ENCODE results near the gene NAT8L.

NAT8L gene

GRCh38 chr4:2046031-2046961 lies 12.8 kb upstream of the NAT8L start:
- no peak for DNase-seq (ENCODE audit: low read depth)

DNA sequence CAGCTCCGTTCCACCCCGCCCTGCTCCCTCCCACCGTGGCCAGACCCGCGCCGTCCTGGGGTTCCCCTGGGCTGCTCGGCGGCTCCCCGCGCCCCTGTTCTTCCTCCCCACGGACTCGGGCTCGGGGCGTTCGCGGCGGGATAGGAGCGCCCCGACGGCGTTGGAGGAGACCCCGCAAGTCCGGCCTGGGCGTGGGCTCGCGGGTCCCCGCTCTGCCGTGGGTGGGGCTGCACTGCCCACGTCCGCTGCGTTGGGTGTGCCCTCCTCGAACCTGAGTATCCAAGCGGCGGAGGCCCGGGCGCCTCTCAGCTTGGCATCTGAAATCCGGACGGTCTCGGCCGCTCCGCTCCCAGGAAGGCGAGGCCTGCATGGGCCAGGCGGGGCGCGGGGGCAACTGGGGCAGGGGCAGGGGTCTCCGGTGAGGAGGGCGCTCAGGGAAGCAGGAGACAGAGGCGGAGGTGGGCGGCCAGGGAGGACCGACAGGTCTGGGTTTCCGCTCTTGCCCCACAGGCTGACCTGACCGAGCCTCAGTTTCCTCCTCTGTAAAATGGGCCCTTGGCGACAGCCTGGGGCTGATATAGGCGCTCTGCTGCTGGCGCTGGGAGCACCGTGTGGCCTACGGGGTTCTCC lies 12.0 kb upstream of the NAT8L start:
- DNase-seq (ENCODE audit: low read depth): no peak

- DNase-seq (ENCODE audit: low read depth): no peak
These were observed 11.1 kb upstream of the NAT8L start for GRCh38 chr4:2047781-2048581.

GRCh38 chr4:2048831-2049230 lies 10.3 kb upstream of the NAT8L start:
- no peak for DNase-seq (ENCODE audit: low read depth)

GRCh38 chr4:2049381-2049780 lies 9.7 kb upstream of the NAT8L start:
- no peak for DNase-seq (ENCODE audit: low read depth)

DNA sequence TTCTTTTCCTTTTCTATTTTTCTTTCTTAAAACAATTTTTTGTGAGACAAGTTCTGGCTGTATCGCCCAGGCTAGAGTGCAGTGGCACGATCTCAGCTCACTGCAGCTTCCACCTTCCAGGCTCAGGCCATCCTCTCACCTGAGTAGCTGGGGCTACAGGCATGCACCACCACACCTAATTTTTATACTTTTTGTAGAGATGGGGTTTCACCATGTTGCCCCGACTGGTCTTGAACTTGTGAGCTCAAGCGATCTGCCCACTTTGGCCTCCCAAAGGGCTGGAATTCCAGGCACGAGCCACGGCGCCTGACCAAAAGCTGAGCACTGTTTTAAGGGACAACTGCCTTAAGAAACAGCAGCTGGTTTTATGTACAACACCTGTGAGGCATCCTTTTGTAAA lies 9.3 kb upstream of the NAT8L start:
- DNase-seq (ENCODE audit: low read depth): no peak

GRCh38 chr4:2051086-2051485 lies 8.0 kb upstream of the NAT8L start:
- no peak for DNase-seq (ENCODE audit: low read depth)

GRCh38 chr4:2054217-2054616 lies 4.9 kb upstream of the NAT8L start:
- no peak for DNase-seq (ENCODE audit: low read depth)

GRCh38 chr4:2057382-2058065 lies 1.6 kb upstream of the NAT8L start:
- no peak for DNase-seq (ENCODE audit: low read depth)

DNA sequence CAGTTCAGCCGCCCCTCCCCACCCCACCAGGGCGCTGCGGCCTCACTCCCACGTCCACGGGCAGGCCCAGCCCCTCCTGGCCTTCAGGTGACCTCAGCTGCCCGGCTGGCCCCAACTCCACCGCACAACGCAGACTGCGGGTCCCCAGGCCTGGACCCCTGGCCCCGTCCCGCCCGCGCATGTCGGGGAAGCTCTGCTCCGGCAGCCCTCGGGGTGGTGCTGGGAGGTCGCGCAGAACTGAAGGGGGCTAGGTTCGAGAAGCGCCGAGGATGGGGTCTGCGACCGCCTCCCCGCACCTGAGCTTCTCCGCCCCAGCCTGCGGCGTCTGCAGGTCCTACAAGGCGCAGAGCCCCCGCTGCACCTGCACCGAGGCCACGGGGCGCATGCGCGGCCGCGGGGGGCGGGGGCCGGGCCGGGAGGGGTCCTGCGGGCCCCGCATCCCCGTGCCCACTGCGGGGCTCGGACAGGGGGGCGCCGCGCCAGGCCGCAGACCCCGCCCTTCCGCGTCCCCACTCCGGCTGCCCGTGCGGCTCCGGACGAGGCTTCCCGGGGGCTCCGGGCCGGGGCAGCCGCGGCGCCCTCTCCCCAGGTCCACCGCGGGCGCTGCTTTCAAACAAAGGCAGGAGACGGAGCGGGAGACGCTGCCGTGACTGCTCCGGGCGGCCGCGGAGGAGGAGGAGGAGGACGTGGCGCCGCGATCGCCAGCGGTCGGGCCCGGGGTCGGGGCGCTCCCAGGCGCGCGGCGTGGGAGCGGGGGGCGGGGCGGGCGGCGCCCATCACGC lies 672 bp upstream of the NAT8L start:
- DNase-seq (ENCODE audit: low read depth): no peak

DNA sequence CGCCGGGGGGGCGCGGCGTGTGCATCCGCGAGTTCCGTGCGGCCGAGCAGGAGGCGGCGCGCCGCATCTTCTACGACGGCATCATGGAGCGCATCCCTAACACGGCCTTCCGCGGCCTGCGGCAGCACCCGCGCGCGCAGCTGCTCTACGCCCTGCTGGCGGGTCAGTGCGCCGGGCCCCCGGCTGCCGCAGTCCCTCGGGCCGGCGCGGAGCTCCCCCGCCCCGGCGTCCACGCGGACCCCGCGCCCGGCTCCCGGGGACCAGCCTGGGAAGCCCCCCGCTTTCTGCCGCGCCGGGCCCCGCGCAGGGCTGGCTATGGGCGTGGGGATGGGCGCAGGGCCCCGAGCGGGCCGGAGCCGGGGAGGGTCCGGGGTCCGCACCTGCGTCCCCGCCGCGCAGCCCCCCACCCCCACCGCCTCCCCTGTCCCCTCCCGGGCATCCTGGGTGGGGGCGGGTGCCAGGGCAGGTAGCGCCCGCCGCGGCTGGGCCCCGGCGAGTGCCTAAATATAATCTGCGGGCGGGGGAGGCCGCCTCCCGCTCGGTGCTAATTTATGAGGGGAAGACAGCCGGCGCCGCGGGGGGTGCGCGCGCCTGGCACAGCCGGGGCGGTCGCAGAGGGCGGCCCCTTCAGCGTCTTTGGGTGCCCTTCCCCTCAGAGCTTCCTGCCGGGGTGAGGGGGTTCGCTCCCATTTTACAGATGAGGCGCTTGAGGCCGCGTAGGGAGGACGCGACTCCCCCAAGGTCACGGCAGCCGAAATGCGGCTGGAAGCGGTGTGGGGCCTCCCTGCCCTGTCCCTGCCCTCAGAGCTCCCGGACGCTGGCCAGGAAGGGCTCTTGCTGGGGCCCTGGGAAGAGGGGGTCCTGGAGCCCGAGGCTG lies 837 bp downstream of the NAT8L start:
- no peak for DNase-seq (ENCODE audit: low read depth)

- no peak for DNase-seq (ENCODE audit: low read depth)
These were observed 1.6 kb downstream of the NAT8L start for GRCh38 chr4:2060611-2061185.

- no peak for DNase-seq (ENCODE audit: low read depth)
These were observed 2.3 kb downstream of the NAT8L start for GRCh38 chr4:2061186-2062131.

DNA sequence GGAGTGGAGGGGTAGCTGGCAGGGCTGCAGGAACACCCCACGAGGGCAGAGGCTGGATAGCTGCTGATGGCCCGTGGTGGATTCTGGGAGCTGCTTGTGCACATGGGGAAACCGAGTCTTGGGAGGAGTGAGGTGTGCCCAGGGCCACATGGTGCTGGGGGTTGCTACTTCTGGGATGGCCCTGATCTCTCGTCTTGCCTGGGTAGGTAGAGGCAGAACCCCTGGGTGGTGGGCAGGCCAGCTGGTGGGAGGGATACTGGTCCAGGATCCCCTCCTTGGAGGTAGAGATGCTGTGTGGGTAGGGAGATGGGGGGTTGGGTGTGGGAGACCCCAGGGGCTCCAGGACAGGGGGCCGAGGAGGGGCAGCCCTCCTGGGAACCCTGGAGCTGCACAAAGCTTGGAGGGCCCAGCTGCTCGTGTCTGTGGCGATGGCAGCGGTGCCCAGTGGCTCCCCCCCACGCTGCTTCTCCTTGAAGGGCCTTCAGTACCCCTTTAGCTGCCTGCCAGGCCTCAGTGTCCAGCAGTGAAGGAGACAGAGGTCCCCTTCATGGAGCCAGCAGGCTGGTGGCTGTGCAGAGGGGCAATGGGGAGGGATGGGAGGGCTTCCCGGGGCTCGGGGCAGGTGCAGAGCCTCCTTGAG lies 3.2 kb downstream of the NAT8L start:
- DNase-seq (ENCODE audit: low read depth): no peak

GRCh38 chr4:2062808-2063524 lies 3.8 kb downstream of the NAT8L start:
- no peak for DNase-seq (ENCODE audit: low read depth)

DNA sequence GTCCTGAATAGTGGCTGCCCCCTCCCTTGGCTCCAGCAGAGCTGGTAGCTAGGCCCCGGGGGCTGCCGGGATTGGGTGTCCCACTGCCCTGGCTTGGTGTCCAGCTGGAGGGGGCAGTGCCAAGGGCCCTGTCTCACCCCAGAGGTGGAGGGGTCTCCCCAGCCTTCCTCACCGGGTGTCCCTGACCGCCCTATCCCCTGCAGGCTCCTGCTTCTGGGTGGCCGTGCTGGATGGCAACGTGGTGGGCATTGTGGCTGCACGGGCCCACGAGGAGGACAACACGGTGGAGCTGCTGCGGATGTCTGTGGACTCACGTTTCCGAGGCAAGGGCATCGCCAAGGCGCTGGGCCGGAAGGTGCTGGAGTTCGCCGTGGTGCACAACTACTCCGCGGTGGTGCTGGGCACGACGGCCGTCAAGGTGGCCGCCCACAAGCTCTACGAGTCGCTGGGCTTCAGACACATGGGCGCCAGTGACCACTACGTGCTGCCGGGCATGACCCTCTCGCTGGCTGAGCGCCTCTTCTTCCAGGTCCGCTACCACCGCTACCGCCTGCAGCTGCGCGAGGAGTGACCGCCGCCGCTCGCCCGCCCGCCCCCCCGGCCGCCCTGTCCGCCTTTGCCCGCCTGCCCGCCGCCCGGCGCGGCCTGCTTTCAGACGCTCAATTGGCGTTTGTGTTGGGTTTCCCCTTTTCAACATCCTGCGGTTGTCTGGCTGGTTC lies 4.6 kb downstream of the NAT8L start:
- DNase-seq (ENCODE audit: low read depth): no peak
